Right cardiac atrium (tissue), 5 donors: ENCODE data around the gene SV2A. TPM values are rescaled to one million over a fixed set of nuclear protein-coding genes. Genes with fewer than 3 reads are reported as not detected.

Source experiments
- ATAC-seq, 2 donors: fragments of 200-7000 bp; cut with Tn5 transposase; one replicate each; pipeline versions ENCODE4 v1.8.0 to v1.9.1; 2020; ENCODE audit warnings: moderate library complexity in 2 of 2, mild to moderate bottlenecking in 1 of 2
- DNase-seq, 3 donors: peaks; one replicate each; pipeline ENCODE4 v3.0.0-alpha.2; 2020
- H3K27ac ChIP-seq: one replicate; pipeline ENCODE4 v1.5.1; 2013; ENCODE audit warnings: mild to moderate bottlenecking, low read length, control low read depth, moderate library complexity
- H3K27me3 ChIP-seq: one replicate; pipeline ENCODE4 v1.6.1; 2013; ENCODE audit not compliant: control insufficient read depth, insufficient read depth
- H3K4me1 ChIP-seq: one replicate; pipeline ENCODE4 v1.6.1; 2013; ENCODE audit warnings: low read length; ENCODE audit not compliant: control insufficient read depth, insufficient read depth
- H3K4me3 ChIP-seq: one replicate; pipeline ENCODE4 v1.5.1; 2013; ENCODE audit warnings: low read length, control low read depth
- H3K9me3 ChIP-seq: one replicate; pipeline ENCODE4 v1.6.1; 2013; ENCODE audit warnings: low read length; ENCODE audit not compliant: control insufficient read depth
- WGBS: extraction: QIAGEN DNeasy Blood & Tissue Kit; methylation state at CpG from one replicate; pipeline ENCODE4 v1.1.7; 2013; 5-methylcytosine and 5-hydroxymethylcytosine counted together
- intact Hi-C, 4 donors: fragments of 100-400 bp; cut with DNase I; formaldehyde crosslinking; loops; one replicate each; pipeline versions ENCODE4 v1.11.0 to v1.14.0; 2022 to 2023
- polyA plus RNA-seq: library from polyadenylated mRNA; stranded (reverse); fragments of 200-250 nt; gene quantifications from one replicate; pipeline ENCODE4 v1.2.3, GENCODE V29; 2013
- total RNA-seq, 4 donors: library from RNA; stranded (reverse); fragmentation: NEBNext Ultra II Directional; extraction: Animal tissue kit (Norgen Biotek cat#: 25700); gene quantifications; one replicate each; pipeline ENCODE4 v1.2.1, GENCODE V29; 2021
- donor health status: healthy with polysubstance abuse.
- donor health status: DM: no; HTN: yes; CAD: no.
- donor health status: DM: no; HTN: no; CAD: no.
- donor health status: DM: no; HTN: yes; CAD: no; lungs with severe emphysema.
- donor health status: DM: yes; HTN: yes; CAD: no.

SV2A gene
- total and polyA plus RNA-seq, 5 donors, result 1.0 to 2.8 (median 1.5) TPM

- H3K27ac ChIP-seq, result no peak overlapping the region
- 77% methylated on average over 2 of the region's 2 CpGs for WGBS
- no peak for ATAC-seq
These were observed 12.2 kb upstream of the SV2A start for GRCh38 chr1:149929856-149930255.

GRCh38 chr1:149928401-149928724 is 10.7 kb upstream of the SV2A start:
- Histone ChIP-seq H3K9me3 (no peaks in the 10 kb centered on the region), H3K4me1 (peaks cover 4% of the 10 kb centered on the region), H3K27ac (peak overlapping the region; percentile 92), H3K27me3 (no peaks in the 10 kb centered on the region), H3K4me3 (peak overlapping the region; percentile 80)
- DNase-seq (no peak), ATAC-seq (no peak)
- WGBS, result 0% methylated on average over 1 of the region's 1 CpG
- intact Hi-C loops, result no loop called here

More at GRCh38 chr1:149929856-149930255, 12.2 kb upstream of the SV2A start:
- no peak for DNase-seq
- intact Hi-C loops, result no loop called here
- H3K27me3 ChIP-seq, result no peaks in the 10 kb centered on the region
- H3K9me3 ChIP-seq, result no peaks in the 10 kb centered on the region
- H3K4me1 ChIP-seq, result peaks cover 4% of the 10 kb centered on the region
- no peak overlapping the region for H3K4me3 ChIP-seq

- ATAC-seq (peak; percentile 98), DNase-seq (peak; percentile 96 to 98 (median 98))
- intact Hi-C loops, result no loop called here
- H3K9me3 ChIP-seq, result no peaks in the 10 kb centered on the region
- H3K4me1 ChIP-seq, result peaks cover 4% of the 10 kb centered on the region
- H3K4me3 ChIP-seq, result peak within 1 kb of the TSS; percentile 80
- peak within 1 kb of the TSS; percentile 92 for H3K27ac ChIP-seq
- WGBS, result under 1% methylated on average over 47 of the region's 47 CpGs
- no peaks in the 10 kb centered on the region for H3K27me3 ChIP-seq
These were observed 10.1 kb upstream of the SV2A start, which contains the start of gene SF3B4 for GRCh38 chr1:149927563-149928400. SF3B4 (minus strand) TSS chr1:149927803; CDS start chr1:149927759, 44 bp downstream.

GRCh38 chr1:149927056-149927562 is 9.5 kb upstream of the SV2A start:
- no peak for ATAC-seq
- intact Hi-C loops, result no loop called here
- 3% methylated on average over 10 of the region's 10 CpGs for WGBS

GRCh38 chr1:149926296-149926695 is 8.7 kb upstream of the SV2A start:
- intact Hi-C loops, result no loop called here
- DNase-seq (no peak), ATAC-seq (no peak)
- no peak overlapping the region for H3K4me3 ChIP-seq
- 93% methylated on average over 9 of the region's 9 CpGs for WGBS
- no peaks in the 10 kb centered on the region for H3K9me3 ChIP-seq
- H3K27ac ChIP-seq, result no peak overlapping the region
- H3K27me3 ChIP-seq, result no peaks in the 10 kb centered on the region
- peaks cover 4% of the 10 kb centered on the region for H3K4me1 ChIP-seq

More at GRCh38 chr1:149927056-149927562, 9.5 kb upstream of the SV2A start:
- no peaks in the 10 kb centered on the region for H3K27me3 ChIP-seq
- no peaks in the 10 kb centered on the region for H3K9me3 ChIP-seq
- peaks cover 4% of the 10 kb centered on the region for H3K4me1 ChIP-seq
- peak overlapping the region; percentile 80 for H3K4me3 ChIP-seq
- no peak overlapping the region for H3K27ac ChIP-seq
- no peak for DNase-seq

- Histone ChIP-seq H3K27me3 (no peaks in the 10 kb centered on the region), H3K9me3 (no peaks in the 10 kb centered on the region), H3K27ac (no peak overlapping the region), H3K4me1 (peaks cover 4% of the 10 kb centered on the region), H3K4me3 (no peak overlapping the region)
- intact Hi-C loops, result no loop called here
- ATAC-seq, result no peak
- WGBS, result 82% methylated on average over 2 of the region's 2 CpGs
- DNase-seq, result no peak
These were observed 8.1 kb upstream of the SV2A start for GRCh38 chr1:149925751-149926150.

- 57% methylated on average over 3 of the region's 3 CpGs for WGBS
- ATAC-seq, result no peak
- Histone ChIP-seq H3K9me3 (no peaks in the 10 kb centered on the region), H3K27ac (no peak overlapping the region), H3K4me1 (peaks cover 4% of the 10 kb centered on the region), H3K27me3 (no peaks in the 10 kb centered on the region), H3K4me3 (no peak overlapping the region)
- DNase-seq, result no peak
- intact Hi-C loops, result no loop called here
These were observed 7.7 kb upstream of the SV2A start for GRCh38 chr1:149925345-149925744.

- intact Hi-C loops, result no loop called here
- Histone ChIP-seq H3K27me3 (no peaks in the 10 kb centered on the region), H3K4me1 (peaks cover 4% of the 10 kb centered on the region), H3K27ac (no peak overlapping the region), H3K4me3 (no peak overlapping the region), H3K9me3 (no peaks in the 10 kb centered on the region)
- ATAC-seq (no peak), DNase-seq (no peak)
- 84% methylated on average over 10 of the region's 10 CpGs for WGBS
These were observed 6.0 kb upstream of the SV2A start for GRCh38 chr1:149923626-149924025.

GRCh38 chr1:149916898-149917252 is 769 bp downstream of the SV2A start:
- Histone ChIP-seq H3K27ac (no peak overlapping the region), H3K27me3 (no peaks in the 10 kb centered on the region), H3K9me3 (no peaks in the 10 kb centered on the region), H3K4me1 (no peaks in the 10 kb centered on the region), H3K4me3 (no peak overlapping the region)
- intact Hi-C loops, result no loop called here
- WGBS, result 11% methylated on average over 10 of the region's 10 CpGs
- ATAC-seq, result no peak
- DNase-seq, result no peak

GRCh38 chr1:149916193-149916897 is 1.3 kb downstream of the SV2A start:
- intact Hi-C loops, result no loop called here

More at GRCh38 chr1:149916193-149916897, 1.3 kb downstream of the SV2A start:
- no peaks in the 10 kb centered on the region for H3K27me3 ChIP-seq
- H3K27ac ChIP-seq, result no peak overlapping the region
- no peaks in the 10 kb centered on the region for H3K9me3 ChIP-seq
- no peak overlapping the region for H3K4me3 ChIP-seq
- DNase-seq (no peak), ATAC-seq (no peak)
- no peaks in the 10 kb centered on the region for H3K4me1 ChIP-seq
- 24% methylated on average over 9 of the region's 9 CpGs for WGBS
